Activated T-cell treated with anti-CD3 and anti-CD28 coated beads, Interleukin-2, amount 50 U/mL, for 24 hours (primary cell): ENCODE results near the gene CNOT11.
A peak's percentile ranks its signal among the peaks of the same experiment; 100 is the strongest.

Experiments used
- DNase-seq: peaks from one replicate; pipeline ENCODE4 v3.0.0-alpha.2; 2020
- H3K27ac Mint-ChIP-seq: 2 replicates; pipeline ENCODE4 v1.8.0; 2020; ENCODE audit warnings: mild to moderate bottlenecking, mixed read lengths
- H3K27me3 Mint-ChIP-seq: 2 replicates; pipeline ENCODE4 v1.8.0; 2020; ENCODE audit warnings: mixed read lengths
- H3K36me3 Mint-ChIP-seq: 2 replicates; pipeline ENCODE4 v1.8.0; 2020; ENCODE audit warnings: low read depth, mixed read lengths
- H3K4me1 Mint-ChIP-seq: 2 replicates; pipeline ENCODE4 v1.8.0; 2020; ENCODE audit warnings: low read depth, mixed read lengths
- H3K4me3 Mint-ChIP-seq: 2 replicates; pipeline ENCODE4 v1.8.0; 2020; ENCODE audit warnings: mild to moderate bottlenecking, moderate library complexity, mixed read lengths
- H3K9me3 Mint-ChIP-seq: 2 replicates; pipeline ENCODE4 v1.8.0; 2020; ENCODE audit warnings: mixed read lengths

The CNOT11 gene

GRCh38 chr2:101281482-101281881 lies 28.8 kb downstream of the CNOT11 start:
- DNase-seq = no peak
- Mint-ChIP-seq H3K27ac (peak overlapping the region; percentile 46), H3K27me3 (no peaks in the 10 kb centered on the region), H3K4me1 (peaks cover 35% of the 10 kb centered on the region), H3K4me3 (no peak overlapping the region), H3K36me3 (peaks cover 89% of the 10 kb centered on the region), H3K9me3 (no peaks in the 10 kb centered on the region)

GRCh38 chr2:101282980-101283379 lies 30.3 kb downstream of the CNOT11 start:
- Mint-ChIP-seq H3K27ac (peak overlapping the region; percentile 85), H3K27me3 (no peaks in the 10 kb centered on the region), H3K9me3 (no peaks in the 10 kb centered on the region), H3K36me3 (peaks cover 93% of the 10 kb centered on the region), H3K4me3 (no peak overlapping the region), H3K4me1 (peaks cover 38% of the 10 kb centered on the region)
- no peak for DNase-seq

GRCh38 chr2:101286684-101287083 lies 34.0 kb downstream of the CNOT11 start:
- no peak overlapping the region for H3K4me3 Mint-ChIP-seq
- peaks cover 27% of the 10 kb centered on the region for H3K4me1 Mint-ChIP-seq
- no peak for DNase-seq
- H3K27me3 Mint-ChIP-seq = no peaks in the 10 kb centered on the region
- H3K9me3 Mint-ChIP-seq = no peaks in the 10 kb centered on the region
- H3K36me3 Mint-ChIP-seq = peaks cover 84% of the 10 kb centered on the region
- H3K27ac Mint-ChIP-seq = peak overlapping the region; percentile 57

GRCh38 chr2:101287303-101287702 lies 34.6 kb downstream of the CNOT11 start:
- no peak overlapping the region for H3K4me3 Mint-ChIP-seq
- peaks cover 84% of the 10 kb centered on the region for H3K36me3 Mint-ChIP-seq
- no peaks in the 10 kb centered on the region for H3K27me3 Mint-ChIP-seq
- H3K27ac Mint-ChIP-seq = peak overlapping the region; percentile 55
- DNase-seq = no peak
- peaks cover 29% of the 10 kb centered on the region for H3K4me1 Mint-ChIP-seq
- H3K9me3 Mint-ChIP-seq = no peaks in the 10 kb centered on the region

- H3K36me3 Mint-ChIP-seq = peaks cover 80% of the 10 kb centered on the region
- peaks cover 33% of the 10 kb centered on the region for H3K4me1 Mint-ChIP-seq
- DNase-seq = no peak
- H3K27ac Mint-ChIP-seq = no peak overlapping the region
- H3K27me3 Mint-ChIP-seq = no peaks in the 10 kb centered on the region
- H3K9me3 Mint-ChIP-seq = no peaks in the 10 kb centered on the region
- H3K4me3 Mint-ChIP-seq = no peak overlapping the region
Observed at GRCh38 chr2:101290711-101291110, 38.0 kb downstream of the CNOT11 start.

- Mint-ChIP-seq H3K27me3 (no peaks in the 10 kb centered on the region), H3K4me3 (no peak overlapping the region), H3K27ac (no peak overlapping the region), H3K4me1 (peaks cover 37% of the 10 kb centered on the region), H3K36me3 (peaks cover 74% of the 10 kb centered on the region), H3K9me3 (no peaks in the 10 kb centered on the region)
- no peak for DNase-seq
Observed at GRCh38 chr2:101291973-101292372, 39.3 kb downstream of the CNOT11 start.

GRCh38 chr2:101293544-101293943 lies 40.9 kb downstream of the CNOT11 start:
- peaks cover 66% of the 10 kb centered on the region for H3K36me3 Mint-ChIP-seq
- no peaks in the 10 kb centered on the region for H3K9me3 Mint-ChIP-seq
- no peak overlapping the region for H3K27ac Mint-ChIP-seq
- H3K4me3 Mint-ChIP-seq = no peak overlapping the region
- DNase-seq = no peak
- no peaks in the 10 kb centered on the region for H3K27me3 Mint-ChIP-seq
- peaks cover 50% of the 10 kb centered on the region for H3K4me1 Mint-ChIP-seq

- Mint-ChIP-seq H3K27ac (no peak overlapping the region), H3K36me3 (peaks cover 72% of the 10 kb centered on the region), H3K27me3 (no peaks in the 10 kb centered on the region), H3K4me1 (peaks cover 59% of the 10 kb centered on the region), H3K4me3 (no peak overlapping the region), H3K9me3 (no peaks in the 10 kb centered on the region)
- DNase-seq = no peak
Observed at GRCh38 chr2:101294861-101295260, 42.2 kb downstream of the CNOT11 start.

GRCh38 chr2:101295895-101296294 lies 43.2 kb downstream of the CNOT11 start:
- no peak for DNase-seq
- Mint-ChIP-seq H3K4me3 (no peak overlapping the region), H3K27ac (no peak overlapping the region), H3K27me3 (no peaks in the 10 kb centered on the region), H3K36me3 (peaks cover 69% of the 10 kb centered on the region), H3K4me1 (peaks cover 65% of the 10 kb centered on the region), H3K9me3 (no peaks in the 10 kb centered on the region)

GRCh38 chr2:101296371-101296770 lies 43.7 kb downstream of the CNOT11 start:
- no peak for DNase-seq
- no peak overlapping the region for H3K27ac Mint-ChIP-seq
- H3K4me3 Mint-ChIP-seq = no peak overlapping the region
- no peaks in the 10 kb centered on the region for H3K9me3 Mint-ChIP-seq
- peaks cover 71% of the 10 kb centered on the region for H3K36me3 Mint-ChIP-seq
- H3K4me1 Mint-ChIP-seq = peaks cover 68% of the 10 kb centered on the region
- no peaks in the 10 kb centered on the region for H3K27me3 Mint-ChIP-seq

GRCh38 chr2:101297383-101297782 lies 44.7 kb downstream of the CNOT11 start:
- H3K4me1 Mint-ChIP-seq = peaks cover 73% of the 10 kb centered on the region

GRCh38 chr2:101299604-101300003 lies 46.9 kb downstream of the CNOT11 start:
- Mint-ChIP-seq H3K4me3 (peak overlapping the region; percentile 3), H3K27ac (peak overlapping the region; percentile 9)

More at GRCh38 chr2:101297383-101297782, 44.7 kb downstream of the CNOT11 start:
- Mint-ChIP-seq H3K27me3 (no peaks in the 10 kb centered on the region), H3K9me3 (no peaks in the 10 kb centered on the region), H3K36me3 (peaks cover 70% of the 10 kb centered on the region), H3K4me3 (no peak overlapping the region), H3K27ac (peak overlapping the region; percentile 30)
- no peak for DNase-seq

GRCh38 chr2:101300164-101300563 lies 47.5 kb downstream of the CNOT11 start:
- peak overlapping the region; percentile 3 for H3K4me3 Mint-ChIP-seq
- DNase-seq = no peak
- H3K4me1 Mint-ChIP-seq = peaks cover 84% of the 10 kb centered on the region
- H3K27me3 Mint-ChIP-seq = no peaks in the 10 kb centered on the region
- peaks cover 65% of the 10 kb centered on the region for H3K36me3 Mint-ChIP-seq
- H3K9me3 Mint-ChIP-seq = no peaks in the 10 kb centered on the region
- peak overlapping the region; percentile 9 for H3K27ac Mint-ChIP-seq

More at GRCh38 chr2:101299604-101300003, 46.9 kb downstream of the CNOT11 start:
- H3K9me3 Mint-ChIP-seq = no peaks in the 10 kb centered on the region
- H3K4me1 Mint-ChIP-seq = peaks cover 81% of the 10 kb centered on the region
- peaks cover 68% of the 10 kb centered on the region for H3K36me3 Mint-ChIP-seq
- H3K27me3 Mint-ChIP-seq = no peaks in the 10 kb centered on the region
- no peak for DNase-seq

GRCh38 chr2:101300836-101301235 lies 48.1 kb downstream of the CNOT11 start:
- Mint-ChIP-seq H3K4me1 (peaks cover 88% of the 10 kb centered on the region), H3K27ac (no peak overlapping the region), H3K9me3 (no peaks in the 10 kb centered on the region), H3K27me3 (no peaks in the 10 kb centered on the region), H3K4me3 (no peak overlapping the region), H3K36me3 (peaks cover 72% of the 10 kb centered on the region)
- no peak for DNase-seq

- Mint-ChIP-seq H3K27ac (peak overlapping the region; percentile 72), H3K4me3 (no peak overlapping the region), H3K9me3 (no peaks in the 10 kb centered on the region), H3K36me3 (peaks cover 76% of the 10 kb centered on the region), H3K27me3 (no peaks in the 10 kb centered on the region), H3K4me1 (peaks cover 91% of the 10 kb centered on the region)
- no peak for DNase-seq
Observed at GRCh38 chr2:101302016-101302415, 49.3 kb downstream of the CNOT11 start.

- peak overlapping the region; percentile 91 for H3K4me3 Mint-ChIP-seq
- no peak overlapping the region for H3K27ac Mint-ChIP-seq
- H3K27me3 Mint-ChIP-seq = no peaks in the 10 kb centered on the region
Observed at GRCh38 chr2:101303688-101304087, 51.0 kb downstream of the CNOT11 start.

More at GRCh38 chr2:101303688-101304087, 51.0 kb downstream of the CNOT11 start:
- Mint-ChIP-seq H3K4me1 (peaks cover 84% of the 10 kb centered on the region), H3K36me3 (peaks cover 76% of the 10 kb centered on the region), H3K9me3 (no peaks in the 10 kb centered on the region)
- DNase-seq = no peak
